ENCODE results near the gene TSPAN18. TPM values are rescaled to one million over a fixed set of nuclear protein-coding genes. Genes with fewer than 3 reads are reported as not detected.

The TSPAN18 gene
- total RNA-seq, 1 donor from 2014 or later: 12.8 TPM

- intact Hi-C loops (cut with DNase I): loop anchor here (10.0 kb wide), 1 partner anchor 393 kb away; no protein-coding TSS in a partner anchor
- Histone ChIP-seq H3K9me3 (no peaks in the 10 kb centered on the region), H3K27me3 (no peaks in the 10 kb centered on the region), H3K4me3 (no peak overlapping the region), H3K27ac (no peak overlapping the region), H3K4me1 (peaks cover 30% of the 10 kb centered on the region), H3K36me3 (no peaks in the 10 kb centered on the region)
- DNase-seq (ENCODE audit: extremely low spot score in 2 of 2): no peak
- TF ChIP-seq POLR2A (IDR thresholded peaks at IDR 0.05) (no peak), POLR2AphosphoS5 (IDR thresholded peaks at IDR 0.05; ENCODE audit: insufficient read depth in 1 of 2, low read depth in 1 of 2) (no peak)
- TF ChIP-seq, protein P1, sequence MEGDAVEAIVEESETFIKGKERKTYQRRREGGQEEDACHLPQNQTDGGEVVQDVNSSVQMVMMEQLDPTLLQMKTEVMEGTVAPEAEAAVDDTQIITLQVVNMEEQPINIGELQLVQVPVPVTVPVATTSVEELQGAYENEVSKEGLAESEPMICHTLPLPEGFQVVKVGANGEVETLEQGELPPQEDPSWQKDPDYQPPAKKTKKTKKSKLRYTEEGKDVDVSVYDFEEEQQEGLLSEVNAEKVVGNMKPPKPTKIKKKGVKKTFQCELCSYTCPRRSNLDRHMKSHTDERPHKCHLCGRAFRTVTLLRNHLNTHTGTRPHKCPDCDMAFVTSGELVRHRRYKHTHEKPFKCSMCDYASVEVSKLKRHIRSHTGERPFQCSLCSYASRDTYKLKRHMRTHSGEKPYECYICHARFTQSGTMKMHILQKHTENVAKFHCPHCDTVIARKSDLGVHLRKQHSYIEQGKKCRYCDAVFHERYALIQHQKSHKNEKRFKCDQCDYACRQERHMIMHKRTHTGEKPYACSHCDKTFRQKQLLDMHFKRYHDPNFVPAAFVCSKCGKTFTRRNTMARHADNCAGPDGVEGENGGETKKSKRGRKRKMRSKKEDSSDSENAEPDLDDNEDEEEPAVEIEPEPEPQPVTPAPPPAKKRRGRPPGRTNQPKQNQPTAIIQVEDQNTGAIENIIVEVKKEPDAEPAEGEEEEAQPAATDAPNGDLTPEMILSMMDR (IDR thresholded peaks at IDR 0.05): no peak
Measured at GRCh38 chr11:44941259-44942021, 214.7 kb downstream of the TSPAN18 start.

- Histone ChIP-seq H3K4me3 (no peak overlapping the region), H3K9me3 (no peaks in the 10 kb centered on the region), H3K36me3 (no peaks in the 10 kb centered on the region), H3K27me3 (no peaks in the 10 kb centered on the region), H3K27ac (no peak overlapping the region), H3K4me1 (peaks cover 30% of the 10 kb centered on the region)
- intact Hi-C loops (cut with DNase I): loop anchor here (10.0 kb wide), 1 partner anchor 393 kb away; no protein-coding TSS in a partner anchor
- DNase-seq (ENCODE audit: extremely low spot score in 2 of 2): no peak
- TF ChIP-seq, protein P1 (IDR thresholded peaks at IDR 0.05): no peak
Measured at GRCh38 chr11:44942029-44942955, 215.5 kb downstream of the TSPAN18 start.

- intact Hi-C loops (cut with DNase I): loop anchor here (10.0 kb wide), 1 partner anchor 392 kb away; no protein-coding TSS in a partner anchor
- H3K36me3 ChIP-seq: no peaks in the 10 kb centered on the region
- no peak overlapping the region for H3K27ac ChIP-seq
- no peak overlapping the region for H3K4me3 ChIP-seq
- H3K9me3 ChIP-seq: no peaks in the 10 kb centered on the region
- peaks cover 30% of the 10 kb centered on the region for H3K4me1 ChIP-seq
- H3K27me3 ChIP-seq: no peaks in the 10 kb centered on the region
- TF ChIP-seq POLR2A (IDR thresholded peaks at IDR 0.05): no peak
- no peak for TF ChIP-seq POLR2AphosphoS5 (IDR thresholded peaks at IDR 0.05; ENCODE audit: insufficient read depth in 1 of 2, low read depth in 1 of 2)
- TF ChIP-seq, protein P1 (IDR thresholded peaks at IDR 0.05): no peak
- DNase-seq (ENCODE audit: extremely low spot score in 2 of 2): no peak
Measured at GRCh38 chr11:44943118-44943517, 216.4 kb downstream of the TSPAN18 start.

DNA sequence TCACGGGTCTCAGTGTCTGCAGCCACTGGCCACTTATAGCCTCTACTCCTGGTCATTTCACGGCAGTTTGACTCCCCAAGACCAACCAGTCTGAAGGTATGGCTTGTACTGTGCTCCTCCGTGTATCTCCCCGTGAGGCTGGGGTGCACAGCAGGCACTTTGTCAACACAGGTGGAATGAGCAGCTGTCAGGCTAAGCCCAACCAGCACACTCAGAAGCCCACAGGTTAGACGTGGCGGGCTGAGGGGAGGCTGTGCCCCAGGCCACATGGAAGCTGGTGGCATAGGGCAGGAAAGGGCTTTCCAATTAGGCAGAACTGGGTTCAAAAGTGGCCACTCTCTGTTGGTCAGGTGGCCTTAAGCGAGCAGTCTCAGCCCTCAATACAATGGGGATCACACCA is 216.9 kb downstream of the TSPAN18 start:
- no peaks in the 10 kb centered on the region for H3K36me3 ChIP-seq
- no peaks in the 10 kb centered on the region for H3K27me3 ChIP-seq
- no peaks in the 10 kb centered on the region for H3K9me3 ChIP-seq
- no peak overlapping the region for H3K27ac ChIP-seq
- no peak for DNase-seq (ENCODE audit: extremely low spot score in 2 of 2)
- no peak for TF ChIP-seq POLR2A (IDR thresholded peaks at IDR 0.05)
- no peak for TF ChIP-seq POLR2AphosphoS5 (IDR thresholded peaks at IDR 0.05; ENCODE audit: insufficient read depth in 1 of 2, low read depth in 1 of 2)
- TF ChIP-seq, protein P1 (IDR thresholded peaks at IDR 0.05): no peak
- no peak overlapping the region for H3K4me3 ChIP-seq
- H3K4me1 ChIP-seq: peaks cover 30% of the 10 kb centered on the region
- intact Hi-C loops (cut with DNase I): loop anchor here (10.0 kb wide), 1 partner anchor 391 kb away; no protein-coding TSS in a partner anchor

Measured in vagina (tissue), 2 donors.